GM12878 (cell line): Measurements from ENCODE around the gene KCNH5. TPM values are rescaled to one million over a fixed set of nuclear protein-coding genes. Genes with fewer than 3 reads are reported as not detected.

Source experiments
- ATAC-seq: fragments of 200-7000 bp; cut with Tn5 transposase; 3 replicates; pipeline ENCODE4 v1.9.1; 2020; ENCODE audit warnings: mild to moderate bottlenecking, moderate library complexity
- BruUV-seq: library from RNA; stranded (reverse); fragments of 400-500 nt; replicated peaks from 2 replicates; lab custom pipeline; 2021; lab: Mats Ljungman, UMichigan
- CTCF ChIA-PET: fragments of 300-600 bp; sonication (Branson Sonifier 250); formaldehyde crosslinking; extraction: SDS; loops from one replicate; lab custom pipeline; 2021; ENCODE audit warnings: inconsistent platforms; lab: Yijun Ruan, JAX
- POLR2A ChIA-PET: fragments of 350-600 bp; formaldehyde crosslinking; extraction: SDS; loops from one replicate; lab custom pipeline; 2021; ENCODE audit warnings: inconsistent platforms; lab: Charles Lee
- RAD21 ChIA-PET: fragments of 300-600 bp; sonication (Branson Sonifier 250); formaldehyde crosslinking; loops from one replicate; lab custom pipeline; 2023; ENCODE audit warnings: antibody characterized with exemption; ENCODE audit not compliant: unreplicated experiment; lab: Charles Lee
- SMC1A ChIA-PET: fragments of 300-600 bp; sonication (Branson Sonifier 250); formaldehyde crosslinking; loops from one replicate; lab custom pipeline; 2023; ENCODE audit not compliant: unreplicated experiment, uncharacterized antibody; lab: Charles Lee
- DNase-seq: peaks from one replicate; pipeline ENCODE4 v3.0.0-alpha.2; 2011; ENCODE audit warnings: low read depth, low spot score
- FAIRE-seq: peaks from 3 replicates; lab custom pipeline; 2011; peaks lifted over from hg19 to GRCh38; lab: Jason Lieb, UNC
- H2AFZ ChIP-seq: 2 replicates; pipeline ENCODE4 v1.6.0; 2011; ENCODE audit warnings: low read depth, low read length, control low read depth; ENCODE audit not compliant: control insufficient read depth
- H3K27ac ChIP-seq: 2 replicates; pipeline ENCODE4 v1.5.1; 2011; ENCODE audit warnings: control low read depth; ENCODE audit not compliant: control insufficient read depth, insufficient read depth
- H3K27me3 ChIP-seq, 2 experiments: replicated peaks in 1 of 2; 2 replicates each; pipeline versions ENCODE4 v1.6.0 to v1.6.1; 2011; ENCODE audit warnings: low read length in 1 of 2; ENCODE audit not compliant: control insufficient read depth in 2 of 2, insufficient read depth in 2 of 2
- H3K36me3 ChIP-seq, 2 experiments: 2 replicates each; pipeline ENCODE4 v1.5.1; 2011; ENCODE audit warnings: low read length in 1 of 2; ENCODE audit not compliant: control insufficient read depth in 2 of 2, insufficient read depth in 2 of 2
- H3K4me1 ChIP-seq: 2 replicates; pipeline ENCODE4 v1.6.1; 2011; ENCODE audit warnings: mild to moderate bottlenecking, low read length, moderate library complexity, mixed read lengths; ENCODE audit not compliant: control insufficient read depth, insufficient read depth
- H3K4me2 ChIP-seq: 2 replicates; pipeline ENCODE4 v1.6.0; 2011; ENCODE audit warnings: control low read depth; ENCODE audit not compliant: control insufficient read depth, insufficient read depth
- H3K4me3 ChIP-seq: fragments of 200-600 bp; sonication (generic); 2 replicates; pipeline ENCODE4 v1.5.1; 2016
- H3K79me2 ChIP-seq: 2 replicates; pipeline ENCODE4 v1.6.0; 2011; ENCODE audit warnings: low read length; ENCODE audit not compliant: control insufficient read depth, insufficient read depth
- H3K9ac ChIP-seq: 2 replicates; pipeline ENCODE4 v1.8.0; 2011; ENCODE audit warnings: low read length, control low read depth, mixed read lengths; ENCODE audit not compliant: control insufficient read depth, insufficient read depth
- H3K9me3 ChIP-seq: replicated peaks from 3 replicates; pipeline ENCODE4 v1.5.1; 2011; ENCODE audit warnings: mild to moderate bottlenecking, low read length; ENCODE audit not compliant: control insufficient read depth, insufficient read depth
- H4K20me1 ChIP-seq: 2 replicates; pipeline ENCODE4 v1.6.0; 2011; ENCODE audit not compliant: control insufficient read depth, insufficient read depth
- CEBPB ChIP-seq, 2 experiments: fragments of 150-350 bp in 1 of 2; IDR thresholded peaks; 2 replicates each; pipeline ENCODE4 v1.6.1; 2012 to 2014; ENCODE audit warnings: low read depth in 2 of 2, low read length in 2 of 2, borderline replicate concordance in 1 of 2, inconsistent platforms in 1 of 2
- CHD4 ChIP-seq: fragments of 200-600 bp; sonication (generic); IDR thresholded peaks from 2 replicates; pipeline ENCODE4 v1.6.1; 2016; ENCODE audit warnings: mild to moderate bottlenecking
- DPF2 ChIP-seq: fragments of 450-650 bp; IDR thresholded peaks from 2 replicates; pipeline ENCODE4 v1.6.1; 2017; ENCODE audit warnings: mild to moderate bottlenecking
- EP300 ChIP-seq, 2 experiments: fragments of 150-350 bp in 1 of 2; IDR thresholded peaks; 2 replicates each; pipeline ENCODE4 v1.6.1; 2011 to 2012; ENCODE audit warnings: low read depth in 2 of 2, low read length in 2 of 2, borderline replicate concordance in 1 of 2, improper control_type of control experiment in 1 of 2, inconsistent platforms in 1 of 2; ENCODE audit not compliant: control insufficient read depth in 1 of 2
- HDAC2 ChIP-seq: fragments of 200-600 bp; sonication (generic); IDR thresholded peaks from 2 replicates; pipeline ENCODE4 v1.6.1; 2017
- MTA2 ChIP-seq: fragments of 450-650 bp; IDR thresholded peaks from 2 replicates; pipeline ENCODE4 v1.6.1; 2016; ENCODE audit warnings: low read depth, mild to moderate bottlenecking, moderate library complexity
- MYC ChIP-seq: IDR thresholded peaks from 2 replicates; pipeline ENCODE4 v1.6.1; 2011; ENCODE audit warnings: mild to moderate bottlenecking, low read length, moderate library complexity, inconsistent platforms; ENCODE audit not compliant: insufficient read depth, insufficient replicate concordance, insufficient read length, severe bottlenecking
- POU2F2 ChIP-seq: IDR thresholded peaks from 3 replicates; pipeline ENCODE4 v1.6.1; 2011; ENCODE audit warnings: low read depth, mild to moderate bottlenecking, low read length, borderline replicate concordance
- SMAD1 ChIP-seq: fragments of 450-650 bp; IDR thresholded peaks from 2 replicates; pipeline ENCODE4 v1.6.1; 2018; ENCODE audit warnings: mild to moderate bottlenecking, low read depth; ENCODE audit not compliant: partially characterized antibody
- YBX1 ChIP-seq: fragments of 450-650 bp; IDR thresholded peaks from 2 replicates; pipeline ENCODE4 v1.6.1; 2016; ENCODE audit warnings: antibody characterized with exemption
- ZNF217 ChIP-seq: fragments of 450-650 bp; IDR thresholded peaks from 2 replicates; pipeline ENCODE4 v1.6.1; 2017; ENCODE audit warnings: antibody characterized with exemption, mild to moderate bottlenecking
- WGBS: methylation state at CpG from one replicate; pipeline ENCODE4 v1.1.6; 2016; ENCODE audit warnings: low lambda C conversion rate; ENCODE audit not compliant: insufficient replicate concordance, insufficient coverage; ENCODE audit errors: missing lambda C conversion rate; 5-methylcytosine and 5-hydroxymethylcytosine counted together
- in situ Hi-C: fragments of 300-500 bp; cut with MboI; formaldehyde crosslinking; loops from 9 replicates; pipeline ENCODE4 v1.14.3; 2018; ENCODE audit warnings: mixed read lengths
- intact Hi-C: fragments of 100-400 bp; cut with micrococcal nuclease; formaldehyde crosslinking; loops from one replicate; pipeline ENCODE4 v1.14.2; 2022; ENCODE audit not compliant: unreplicated experiment
- polyA plus RNA-seq, 11 experiments: library from polyadenylated mRNA; depleted of rRNA in 4 of 11; unstranded in 6 of 11; stranded (reverse) in 5 of 11; fragments of >200 nt; fragmentation: Nextera tagmentation in 4 of 11; fragmentation: Illumina TruSeq in 1 of 11; extraction: Ambion mirVana in 4 of 11; extraction: Trizol in 1 of 11; gene quantifications; 1 replicate in 1 of 11; 2 replicates in 10 of 11; pipeline versions ENCODE4 v1.2.1 to v1.2.3, GENCODE V29; 2011 to 2016; ENCODE audit warnings: inconsistent platforms in 2 of 11, missing spikeins in 2 of 11, low read depth in 1 of 11
- total RNA-seq, 4 experiments: library from RNA; depleted of rRNA in 3 of 4; stranded (reverse); fragments of >200 nt in 3 of 4; fragmentation: Illumina TruSeq in 1 of 4; extraction: Trizol in 1 of 4; gene quantifications; 2 replicates each; pipeline versions ENCODE4 v1.2.1 to v1.2.3, GENCODE V29; 2013 to 2021
- TF ChIP-seq, protein P1 (sequence below): IDR thresholded peaks from 2 replicates; pipeline ENCODE4 v1.6.1; 2011; ENCODE audit warnings: borderline replicate concordance, low read depth, mild to moderate bottlenecking, moderate library complexity, low read length; ENCODE audit not compliant: insufficient read depth, poor library complexity, severe bottlenecking
- TF ChIP-seq, protein P2 (sequence below): IDR thresholded peaks from 2 replicates; pipeline ENCODE4 v1.6.1; 2011; ENCODE audit warnings: low read depth, mild to moderate bottlenecking, low read length, moderate library complexity, borderline replicate concordance; ENCODE audit errors: extremely low read depth

Gene KCNH5
- total and polyA plus RNA-seq, 10 of the 15 experiments (the other 5 are each of a cell fraction or from before 2014, with no cell fraction given), result under 0.01 to 0.04 (median 0.04) TPM; not detected in 7

DNA sequence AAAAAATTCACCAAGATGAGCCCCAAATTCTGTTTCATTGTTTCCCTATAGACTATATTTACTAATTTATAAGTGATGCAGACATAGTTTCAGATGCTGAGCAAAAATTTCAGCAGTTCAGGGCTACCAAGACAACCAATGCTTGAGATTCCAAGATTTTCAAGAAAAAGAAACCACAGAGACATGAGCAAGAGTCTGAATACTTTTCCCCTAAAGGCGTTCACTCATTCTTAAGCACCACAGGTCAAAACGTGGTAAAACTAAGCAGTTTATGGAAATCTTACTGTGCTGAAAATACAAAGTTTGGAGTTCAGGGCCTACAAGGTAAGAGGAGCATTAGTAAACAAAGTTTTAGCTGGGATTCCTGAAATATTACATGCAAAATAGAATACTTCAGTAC, 221.2 kb downstream of the KCNH5 start:
- H3K27me3 ChIP-seq, result no peaks in the 10 kb centered on the region
- H4K20me1 ChIP-seq, result no peaks in the 10 kb centered on the region
- ChIA-PET CTCF (no interaction called here), POLR2A (no interaction called here), RAD21 (no interaction called here), SMC1A (no interaction called here)
- no peak for DNase-seq
- intact Hi-C loops, result no loop called here
- in situ Hi-C loops, result no loop called here
- no peaks in the 10 kb centered on the region; the same call in 2 of the 3 replicates for H3K9me3 ChIP-seq
- WGBS, result 0% methylated on average over 2 of the region's 2 CpGs
- no peak overlapping the region for H3K9ac ChIP-seq
- no peak overlapping the region for H3K27ac ChIP-seq
- no peak for ATAC-seq
- TF ChIP-seq MTA2 (no peak), YBX1 (no peak), POU2F2 (no peak), HDAC2 (no peak), EP300 (IDR thresholded peaks at IDR 0.05; ENCODE audit: borderline replicate concordance in 1 of 2, control insufficient read depth in 1 of 2, low read depth in 2 of 2, low read length in 2 of 2) (no peak)
- TF ChIP-seq, protein P1, sequence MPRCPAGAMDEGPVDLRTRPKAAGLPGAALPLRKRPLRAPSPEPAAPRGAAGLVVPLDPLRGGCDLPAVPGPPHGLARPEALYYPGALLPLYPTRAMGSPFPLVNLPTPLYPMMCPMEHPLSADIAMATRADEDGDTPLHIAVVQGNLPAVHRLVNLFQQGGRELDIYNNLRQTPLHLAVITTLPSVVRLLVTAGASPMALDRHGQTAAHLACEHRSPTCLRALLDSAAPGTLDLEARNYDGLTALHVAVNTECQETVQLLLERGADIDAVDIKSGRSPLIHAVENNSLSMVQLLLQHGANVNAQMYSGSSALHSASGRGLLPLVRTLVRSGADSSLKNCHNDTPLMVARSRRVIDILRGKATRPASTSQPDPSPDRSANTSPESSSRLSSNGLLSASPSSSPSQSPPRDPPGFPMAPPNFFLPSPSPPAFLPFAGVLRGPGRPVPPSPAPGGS, result no peak
- H3K4me3 ChIP-seq, result no peak overlapping the region
- H3K36me3 ChIP-seq, result no peaks in the 10 kb centered on the region
- BruUV-seq, result no TSS peak
- no peak overlapping the region for H2AFZ ChIP-seq
- H3K4me2 ChIP-seq, result no peak overlapping the region
- no peak for FAIRE-seq
- H3K4me1 ChIP-seq, result no peaks in the 10 kb centered on the region
- no peaks in the 10 kb centered on the region for H3K79me2 ChIP-seq

GRCh38 chr14:62819931-62820330, 225.3 kb downstream of the KCNH5 start:
- no TSS peak for BruUV-seq
- CTCF ChIA-PET, result no interaction called here
- FAIRE-seq, result no peak
- TF ChIP-seq CHD4, result no peak
- TF ChIP-seq, protein P2, sequence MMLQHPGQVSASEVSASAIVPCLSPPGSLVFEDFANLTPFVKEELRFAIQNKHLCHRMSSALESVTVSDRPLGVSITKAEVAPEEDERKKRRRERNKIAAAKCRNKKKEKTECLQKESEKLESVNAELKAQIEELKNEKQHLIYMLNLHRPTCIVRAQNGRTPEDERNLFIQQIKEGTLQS, result no peak
- TF ChIP-seq CEBPB (IDR thresholded peaks at IDR 0.05; ENCODE audit: borderline replicate concordance in 1 of 2, low read depth in 2 of 2, low read length in 2 of 2), result no peak
- no peak for TF ChIP-seq MYC
- no peak for TF ChIP-seq SMAD1
- TF ChIP-seq ZNF217, result no peak
- no peak for TF ChIP-seq DPF2

More at GRCh38 chr14:62819931-62820330, 225.3 kb downstream of the KCNH5 start:
- no peak overlapping the region for H3K4me2 ChIP-seq
- H3K9me3 ChIP-seq, result no peaks in the 10 kb centered on the region
- H3K36me3 ChIP-seq, result no peaks in the 10 kb centered on the region
- ChIA-PET POLR2A (no interaction called here), SMC1A (no interaction called here), RAD21 (no interaction called here)
- H3K4me3 ChIP-seq, result no peak overlapping the region
- intact Hi-C loops (no loop called here), in situ Hi-C loops (no loop called here)
- H3K27ac ChIP-seq, result no peak overlapping the region
- H2AFZ ChIP-seq, result no peak overlapping the region
- no peaks in the 10 kb centered on the region for H3K27me3 ChIP-seq
- ATAC-seq, result no peak
- 0% methylated on average over 1 of the region's 1 CpG for WGBS
- DNase-seq, result no peak
- no peaks in the 10 kb centered on the region for H3K79me2 ChIP-seq
- no peaks in the 10 kb centered on the region for H3K4me1 ChIP-seq
- H3K9ac ChIP-seq, result no peak overlapping the region
- H4K20me1 ChIP-seq, result no peaks in the 10 kb centered on the region
